ENCODE results near the gene POU2F3. TPM values are rescaled to one million over a fixed set of nuclear protein-coding genes. Genes with fewer than 3 reads are reported as not detected.

Gene POU2F3
- total RNA-seq, 2 donors from 2014 or later, result 0.26 TPM; not detected in 1

- intact Hi-C loops (cut with DNase I), result no loop called here
- Histone ChIP-seq H3K27ac (no peak overlapping the region), H3K4me1 (peaks cover 13% of the 10 kb centered on the region), H3K36me3 (replicated peaks in 1 of 2; ENCODE audit: insufficient read depth in 1 of 2, low read depth in 2 of 2) (no peaks in the 10 kb centered on the region), H3K9me3 (no peaks in the 10 kb centered on the region), H3K4me3 (no peak overlapping the region), H3K27me3 (no peaks in the 10 kb centered on the region)
- TF ChIP-seq CTCF (IDR thresholded peaks at IDR 0.05) (no peak), POLR2A (IDR thresholded peaks at IDR 0.05) (no peak)
- ATAC-seq (no peak), DNase-seq (no peak)
- WGBS, 2 donors, result 70 to 72% methylated on average over 10 to 11 of the region's 11 CpGs
These were observed 66.7 kb downstream of the POU2F3 start for GRCh38 chr11:120306519-120307242.

- H3K9me3 ChIP-seq, result no peaks in the 10 kb centered on the region
- H3K4me3 ChIP-seq, result no peak overlapping the region
- no peaks in the 10 kb centered on the region for H3K36me3 ChIP-seq (replicated peaks in 1 of 2; ENCODE audit: insufficient read depth in 1 of 2, low read depth in 2 of 2)
- DNase-seq (no peak), ATAC-seq (no peak)
- H3K27me3 ChIP-seq, result no peaks in the 10 kb centered on the region
- TF ChIP-seq CTCF (IDR thresholded peaks at IDR 0.05), result no peak
- no peak for TF ChIP-seq POLR2A (IDR thresholded peaks at IDR 0.05)
- no peak overlapping the region for H3K27ac ChIP-seq
- H3K4me1 ChIP-seq, result peaks cover 5% of the 10 kb centered on the region
- WGBS, 2 donors, result 77 to 85% methylated on average over 7 to 11 of the region's 11 CpGs
- intact Hi-C loops (cut with DNase I), result no loop called here
These were observed 67.5 kb downstream of the POU2F3 start for GRCh38 chr11:120307476-120307875.

GRCh38 chr11:120308081-120308480, 68.1 kb downstream of the POU2F3 start:
- Histone ChIP-seq H3K4me1 (no peaks in the 10 kb centered on the region), H3K27ac (no peak overlapping the region), H3K27me3 (no peaks in the 10 kb centered on the region), H3K36me3 (replicated peaks in 1 of 2; ENCODE audit: insufficient read depth in 1 of 2, low read depth in 2 of 2) (no peaks in the 10 kb centered on the region), H3K9me3 (no peaks in the 10 kb centered on the region), H3K4me3 (no peak overlapping the region)
- DNase-seq (no peak), ATAC-seq (no peak)
- intact Hi-C loops (cut with DNase I), result no loop called here
- no peak for TF ChIP-seq POLR2A (IDR thresholded peaks at IDR 0.05)
- no peak for TF ChIP-seq CTCF (IDR thresholded peaks at IDR 0.05)
- 68 to 76% methylated on average over 7 of the region's 7 CpGs for whole genome bisulfite sequencing, 2 donors

- intact Hi-C loops (cut with DNase I), result no loop called here
- Histone ChIP-seq H3K27me3 (no peaks in the 10 kb centered on the region), H3K27ac (no peak overlapping the region), H3K4me3 (no peak overlapping the region), H3K36me3 (replicated peaks in 1 of 2; ENCODE audit: insufficient read depth in 1 of 2, low read depth in 2 of 2) (no peaks in the 10 kb centered on the region), H3K9me3 (no peaks in the 10 kb centered on the region), H3K4me1 (no peaks in the 10 kb centered on the region)
- TF ChIP-seq POLR2A (IDR thresholded peaks at IDR 0.05), result no peak
- TF ChIP-seq CTCF (IDR thresholded peaks at IDR 0.05), result no peak
- 29 to 45% methylated on average over 3 of the region's 3 CpGs for WGBS, 2 donors
- no peak for DNase-seq
- ATAC-seq, result peak; percentile 24
These were observed 70.9 kb downstream of the POU2F3 start for GRCh38 chr11:120310870-120311269.

GRCh38 chr11:120314861-120315260, 74.9 kb downstream of the POU2F3 start:
- WGBS, 2 donors, result 75 to 92% methylated on average over 1 to 3 of the region's 3 CpGs
- H3K4me3 ChIP-seq, result no peak overlapping the region
- no peak for ATAC-seq
- intact Hi-C loops (cut with DNase I), result no loop called here
- H3K36me3 ChIP-seq (replicated peaks in 1 of 2; ENCODE audit: insufficient read depth in 1 of 2, low read depth in 2 of 2), result no peaks in the 10 kb centered on the region
- H3K27me3 ChIP-seq, result no peaks in the 10 kb centered on the region
- DNase-seq, result no peak
- H3K27ac ChIP-seq, result no peak overlapping the region
- no peak for TF ChIP-seq POLR2A (IDR thresholded peaks at IDR 0.05)
- TF ChIP-seq CTCF (IDR thresholded peaks at IDR 0.05), result no peak
- peaks cover 15% of the 10 kb centered on the region for H3K4me1 ChIP-seq
- H3K9me3 ChIP-seq, result no peaks in the 10 kb centered on the region

All from body of pancreas (tissue), 4 donors.